Breast epithelium (tissue), 4 donors: ENCODE results near the gene FOXD2. TPM values are rescaled to one million over a fixed set of nuclear protein-coding genes. Genes with fewer than 3 reads are reported as not detected.
A peak's percentile ranks its signal among the peaks of the same experiment; 100 is the strongest.

ENCODE experiments used
- DNase-seq, 2 donors: peaks; one replicate each; pipeline ENCODE4 v3.0.0-alpha.2; 2019; ENCODE audit warnings: low spot score in 2 of 2
- H3K27ac ChIP-seq, 2 donors: fragments of 200-600 bp; sonication (generic) in 1 of 2; one replicate each; pipeline ENCODE4 v1.5.1; 2016 to 2019; ENCODE audit warnings: mild to moderate bottlenecking in 1 of 2
- H3K27me3 ChIP-seq, 2 donors: fragments of 200-600 bp; sonication (generic) in 1 of 2; one replicate each; pipeline versions ENCODE4 v1.5.1 to v1.6.0; 2017 to 2019; ENCODE audit warnings: control low read depth in 1 of 2, mild to moderate bottlenecking in 1 of 2
- H3K36me3 ChIP-seq: fragments of 200-600 bp; one replicate; pipeline ENCODE4 v1.5.1; 2019
- H3K4me1 ChIP-seq, 2 donors: fragments of 200-600 bp; sonication (generic); one replicate each; pipeline ENCODE4 v1.5.1; 2016 to 2019; ENCODE audit warnings: control low read depth in 1 of 2
- H3K4me3 ChIP-seq, 3 donors: fragments of 200-600 bp; sonication (generic); 1 replicate in 2 of 3; 2 replicates in 1 of 3; pipeline ENCODE4 v1.5.1; 2016 to 2019; ENCODE audit warnings: mild to moderate bottlenecking in 3 of 3, moderate library complexity in 2 of 3
- H3K9me3 ChIP-seq, 2 donors: fragments of 200-600 bp; sonication (generic) in 1 of 2; one replicate each; pipeline ENCODE4 v1.5.1; 2016 to 2019; ENCODE audit warnings: control low read depth in 1 of 2
- POLR2A ChIP-seq: fragments of 450-650 bp; IDR thresholded peaks from one replicate; pipeline ENCODE4 v1.6.1; 2016; ENCODE audit warnings: antibody characterized with exemption, mild to moderate bottlenecking, moderate library complexity
- POLR2AphosphoS5 ChIP-seq, 3 donors: sonication (generic); formaldehyde crosslinking; IDR thresholded peaks; one replicate each; pipeline ENCODE4 v1.6.1; 2017; ENCODE audit warnings: antibody characterized with exemption in 3 of 3
- intact Hi-C: fragments of 100-400 bp; cut with DNase I; formaldehyde crosslinking; loops from one replicate; pipeline ENCODE4 v1.15.1; 2023; ENCODE audit warnings: low total_unique reads
- total RNA-seq, 3 donors: library from RNA; depleted of rRNA; stranded (reverse); fragments of >200 nt; gene quantifications; one replicate each; pipeline ENCODE4 v1.1.0, GENCODE V29; 2016
- TF ChIP-seq, protein P1 (sequence below), 3 donors: fragments of 450-650 bp; IDR thresholded peaks; one replicate each; pipeline ENCODE4 v1.5.1; 2016 to 2017; ENCODE audit warnings: antibody characterized with exemption in 3 of 3, mild to moderate bottlenecking in 3 of 3, moderate library complexity in 3 of 3

FOXD2 gene
- total RNA-seq, 3 donors from 2014 or later, result 0.32 to 0.33 TPM; not detected in 1

DNA sequence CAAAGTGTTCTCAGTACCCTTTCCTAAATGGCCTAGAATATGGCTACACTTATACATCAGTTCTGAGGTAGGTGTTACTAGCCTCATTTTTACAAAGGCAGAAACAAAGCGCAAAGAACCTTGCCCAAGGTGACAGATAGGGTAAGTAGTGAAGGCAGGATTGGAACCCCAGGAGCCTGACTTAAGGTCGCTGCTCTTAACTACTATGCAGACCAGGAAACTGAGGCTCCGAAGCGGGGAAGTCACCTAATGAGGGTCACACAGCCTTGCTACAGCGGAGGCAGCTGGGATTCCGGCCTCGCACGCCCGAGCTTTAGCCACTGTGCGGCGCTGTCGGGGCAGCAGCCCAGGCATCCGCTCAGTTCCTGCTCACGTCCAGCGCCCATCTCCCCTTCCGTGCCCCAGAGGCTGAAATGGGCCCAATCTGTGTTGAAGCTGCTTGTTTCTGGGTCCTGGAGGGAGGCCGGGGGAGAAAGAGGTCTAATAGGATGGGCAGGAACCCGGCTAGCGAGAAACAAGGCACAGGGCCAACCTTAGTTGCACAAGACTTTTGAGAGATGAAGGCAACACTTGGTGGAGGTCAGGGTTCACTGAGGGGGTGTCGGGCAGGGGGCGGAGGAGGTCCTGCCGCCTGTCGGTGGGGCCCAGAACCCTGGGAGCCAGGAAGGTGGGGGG, 1.4 kb upstream of the FOXD2 start:
- TF ChIP-seq, protein P1, sequence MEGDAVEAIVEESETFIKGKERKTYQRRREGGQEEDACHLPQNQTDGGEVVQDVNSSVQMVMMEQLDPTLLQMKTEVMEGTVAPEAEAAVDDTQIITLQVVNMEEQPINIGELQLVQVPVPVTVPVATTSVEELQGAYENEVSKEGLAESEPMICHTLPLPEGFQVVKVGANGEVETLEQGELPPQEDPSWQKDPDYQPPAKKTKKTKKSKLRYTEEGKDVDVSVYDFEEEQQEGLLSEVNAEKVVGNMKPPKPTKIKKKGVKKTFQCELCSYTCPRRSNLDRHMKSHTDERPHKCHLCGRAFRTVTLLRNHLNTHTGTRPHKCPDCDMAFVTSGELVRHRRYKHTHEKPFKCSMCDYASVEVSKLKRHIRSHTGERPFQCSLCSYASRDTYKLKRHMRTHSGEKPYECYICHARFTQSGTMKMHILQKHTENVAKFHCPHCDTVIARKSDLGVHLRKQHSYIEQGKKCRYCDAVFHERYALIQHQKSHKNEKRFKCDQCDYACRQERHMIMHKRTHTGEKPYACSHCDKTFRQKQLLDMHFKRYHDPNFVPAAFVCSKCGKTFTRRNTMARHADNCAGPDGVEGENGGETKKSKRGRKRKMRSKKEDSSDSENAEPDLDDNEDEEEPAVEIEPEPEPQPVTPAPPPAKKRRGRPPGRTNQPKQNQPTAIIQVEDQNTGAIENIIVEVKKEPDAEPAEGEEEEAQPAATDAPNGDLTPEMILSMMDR (IDR thresholded peaks at IDR 0.05), result peak; percentile 59 to 70 (median 63)
- no peak for TF ChIP-seq POLR2A
- TF ChIP-seq POLR2AphosphoS5 (IDR thresholded peaks at IDR 0.05), result peak in 1 of 3 donors; percentile 41
- Histone ChIP-seq H3K4me1 (peaks cover 6 to 16% of the 10 kb centered on the region in 2 donors), H3K36me3 (no peaks in the 10 kb centered on the region), H3K9me3 (no peaks in the 10 kb centered on the region), H3K4me3 (peak overlapping the region; percentile 56 to 74 (median 60)), H3K27ac (peak overlapping the region; percentile 70 to 82), H3K27me3 (peaks cover 0 to 59% of the 10 kb centered on the region in 2 donors)
- intact Hi-C loops, result loop anchor here (5.0 kb wide), 1 partner anchor 276 kb away; no protein-coding TSS in a partner anchor
- peak; percentile 41 to 67 for DNase-seq

DNA sequence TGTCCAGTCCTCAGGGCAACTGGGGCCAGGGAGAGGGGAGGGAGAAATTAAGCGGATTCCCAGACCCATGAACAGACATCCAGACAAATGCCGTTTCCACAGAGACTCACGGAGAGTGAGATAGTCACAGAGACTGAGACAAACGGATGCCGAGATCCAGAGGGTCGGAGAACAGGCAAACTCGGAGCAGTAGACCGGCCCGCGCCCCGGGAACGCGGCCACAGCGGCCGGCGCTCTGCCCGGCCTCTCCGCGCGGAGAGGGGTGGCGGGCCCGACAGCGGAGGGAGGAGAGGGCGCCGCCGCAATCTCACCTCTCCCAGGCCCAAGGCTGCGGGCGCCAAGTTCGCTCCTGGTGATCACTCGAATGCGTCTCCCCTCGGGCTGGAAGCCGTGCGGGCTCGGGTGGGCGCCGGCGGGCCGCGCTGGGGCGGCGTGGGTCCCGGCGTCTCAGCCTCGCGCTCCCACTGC, 831 bp upstream of the FOXD2 start:
- H3K27ac ChIP-seq, result peak overlapping the region; percentile 70 to 82
- intact Hi-C loops, result loop anchor here (5.0 kb wide), 1 partner anchor 275 kb away; no protein-coding TSS in a partner anchor
- TF ChIP-seq, protein P1 (IDR thresholded peaks at IDR 0.05), result no peak
- no peak for TF ChIP-seq POLR2A
- TF ChIP-seq POLR2AphosphoS5 (IDR thresholded peaks at IDR 0.05), result no peak
- no peaks in the 10 kb centered on the region for H3K9me3 ChIP-seq
- H3K4me1 ChIP-seq, result peaks cover 6 to 16% of the 10 kb centered on the region in 2 donors
- peaks cover 0 to 53% of the 10 kb centered on the region in 2 donors for H3K27me3 ChIP-seq
- H3K36me3 ChIP-seq, result no peaks in the 10 kb centered on the region
- peak overlapping the region; percentile 56 to 74 (median 60) for H3K4me3 ChIP-seq
- no peak for DNase-seq

DNA sequence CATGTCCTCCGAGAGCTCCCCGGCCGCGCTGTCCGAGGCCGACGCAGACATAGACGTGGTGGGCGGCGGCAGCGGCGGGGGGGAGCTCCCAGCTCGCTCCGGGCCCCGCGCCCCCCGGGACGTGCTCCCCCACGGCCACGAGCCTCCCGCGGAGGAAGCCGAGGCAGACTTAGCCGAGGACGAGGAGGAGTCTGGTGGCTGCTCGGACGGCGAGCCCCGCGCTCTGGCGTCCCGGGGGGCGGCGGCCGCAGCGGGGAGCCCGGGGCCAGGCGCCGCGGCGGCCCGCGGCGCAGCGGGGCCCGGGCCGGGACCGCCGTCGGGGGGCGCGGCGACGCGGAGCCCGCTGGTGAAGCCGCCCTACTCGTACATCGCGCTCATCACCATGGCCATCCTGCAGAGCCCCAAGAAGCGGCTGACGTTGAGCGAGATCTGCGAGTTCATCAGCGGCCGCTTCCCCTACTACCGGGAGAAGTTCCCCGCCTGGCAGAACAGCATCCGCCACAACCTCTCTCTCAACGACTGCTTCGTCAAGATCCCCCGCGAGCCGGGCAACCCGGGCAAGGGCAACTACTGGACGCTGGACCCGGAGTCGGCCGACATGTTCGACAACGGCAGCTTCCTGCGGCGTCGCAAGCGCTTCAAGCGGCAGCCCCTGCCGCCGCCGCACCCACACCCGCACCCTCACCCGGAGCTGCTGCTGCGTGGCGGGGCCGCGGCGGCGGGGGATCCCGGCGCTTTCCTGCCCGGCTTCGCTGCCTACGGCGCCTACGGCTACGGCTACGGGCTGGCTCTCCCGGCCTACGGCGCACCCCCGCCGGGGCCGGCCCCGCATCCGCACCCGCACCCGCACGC, 547 bp downstream of the FOXD2 start:
- H3K9me3 ChIP-seq, result no peaks in the 10 kb centered on the region
- H3K27me3 ChIP-seq, result peaks cover 0 to 50% of the 10 kb centered on the region in 2 donors
- intact Hi-C loops, result loop anchor here (5.0 kb wide), 1 partner anchor 274 kb away; no protein-coding TSS in a partner anchor
- H3K4me3 ChIP-seq, result peak overlapping the region; percentile 56 to 74 (median 60)
- peaks cover 6 to 16% of the 10 kb centered on the region in 2 donors for H3K4me1 ChIP-seq
- TF ChIP-seq, protein P1 (IDR thresholded peaks at IDR 0.05), result no peak
- TF ChIP-seq POLR2AphosphoS5 (IDR thresholded peaks at IDR 0.05), result no peak
- TF ChIP-seq POLR2A, result no peak
- H3K27ac ChIP-seq, result peak overlapping the region; percentile 70 to 82
- DNase-seq, result no peak
- no peaks in the 10 kb centered on the region for H3K36me3 ChIP-seq

DNA sequence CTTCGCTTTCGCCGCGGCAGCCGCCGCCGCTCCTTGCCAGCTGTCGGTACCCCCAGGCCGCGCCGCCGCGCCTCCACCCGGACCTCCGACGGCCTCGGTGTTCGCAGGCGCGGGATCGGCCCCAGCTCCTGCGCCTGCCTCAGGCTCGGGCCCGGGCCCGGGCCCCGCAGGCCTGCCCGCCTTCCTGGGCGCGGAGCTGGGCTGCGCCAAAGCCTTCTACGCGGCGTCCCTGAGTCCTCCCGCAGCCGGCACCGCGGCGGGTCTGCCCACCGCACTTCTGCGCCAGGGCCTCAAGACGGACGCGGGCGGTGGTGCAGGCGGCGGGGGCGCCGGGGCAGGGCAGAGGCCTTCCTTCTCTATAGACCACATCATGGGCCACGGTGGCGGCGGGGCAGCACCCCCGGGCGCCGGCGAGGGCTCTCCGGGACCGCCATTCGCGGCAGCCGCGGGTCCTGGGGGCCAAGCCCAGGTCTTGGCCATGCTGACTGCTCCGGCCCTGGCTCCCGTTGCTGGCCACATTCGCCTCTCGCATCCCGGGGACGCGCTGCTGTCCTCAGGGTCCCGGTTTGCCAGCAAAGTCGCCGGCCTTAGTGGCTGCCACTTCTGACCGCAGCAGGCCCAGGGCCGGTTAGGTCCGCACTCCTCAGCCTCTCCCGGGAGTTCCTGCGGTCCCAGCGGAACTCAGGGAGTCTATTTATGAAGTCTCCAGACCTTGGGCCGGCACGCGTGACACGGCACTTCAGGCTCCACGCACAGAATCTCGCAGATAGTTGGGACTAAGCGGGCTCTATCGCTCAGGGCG, 1.4 kb downstream of the FOXD2 start:
- H3K27ac ChIP-seq, result no peak overlapping the region
- no peaks in the 10 kb centered on the region for H3K36me3 ChIP-seq
- intact Hi-C loops, result loop anchor here (5.0 kb wide), 1 partner anchor 273 kb away; no protein-coding TSS in a partner anchor
- H3K4me3 ChIP-seq, result peak overlapping the region; percentile 22 to 74 (median 56)
- TF ChIP-seq POLR2AphosphoS5 (IDR thresholded peaks at IDR 0.05), result no peak
- no peak for TF ChIP-seq POLR2A
- TF ChIP-seq, protein P1 (IDR thresholded peaks at IDR 0.05), result no peak
- DNase-seq, result no peak
- H3K4me1 ChIP-seq, result peaks cover 3 to 9% of the 10 kb centered on the region in 2 donors
- peaks cover 0 to 57% of the 10 kb centered on the region in 2 donors for H3K27me3 ChIP-seq
- no peaks in the 10 kb centered on the region for H3K9me3 ChIP-seq
